ENCODE measurements around the gene SH2D3C. TPM values are rescaled to one million over a fixed set of nuclear protein-coding genes. Genes with fewer than 3 reads are reported as not detected.

SH2D3C gene
- total RNA-seq, 1 donor from 2014 or later, result not detected

DNA sequence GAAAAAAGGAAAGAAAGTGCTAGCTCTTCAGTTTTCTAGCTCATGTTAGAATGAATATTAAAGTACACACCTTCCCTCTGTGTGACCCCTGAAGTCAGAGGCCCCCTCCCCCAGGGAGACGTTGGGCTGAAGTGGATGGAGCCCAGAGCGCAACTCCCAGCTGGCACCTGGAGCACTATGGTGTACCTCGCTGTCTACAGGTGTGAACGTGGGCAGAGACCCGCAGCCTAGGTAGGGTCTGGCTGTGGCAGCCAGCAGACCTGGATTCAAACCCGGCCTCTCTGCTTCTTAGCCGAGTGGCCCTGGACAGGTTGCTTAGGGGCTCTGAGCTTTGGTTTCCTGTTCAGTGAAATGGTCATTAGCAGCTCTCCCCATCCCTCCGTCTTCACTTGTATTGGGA, 49.7 kb downstream of the SH2D3C start:
- Histone ChIP-seq H3K4me3 (ENCODE audit: low read depth, low read length) (no peak overlapping the region), H3K36me3 (ENCODE audit: control insufficient read depth, insufficient read depth, low read length) (peaks cover 1% of the 10 kb centered on the region), H3K27me3 (ENCODE audit: control insufficient read depth, insufficient read depth, low read length) (no peaks in the 10 kb centered on the region)
- TF ChIP-seq, protein P1, sequence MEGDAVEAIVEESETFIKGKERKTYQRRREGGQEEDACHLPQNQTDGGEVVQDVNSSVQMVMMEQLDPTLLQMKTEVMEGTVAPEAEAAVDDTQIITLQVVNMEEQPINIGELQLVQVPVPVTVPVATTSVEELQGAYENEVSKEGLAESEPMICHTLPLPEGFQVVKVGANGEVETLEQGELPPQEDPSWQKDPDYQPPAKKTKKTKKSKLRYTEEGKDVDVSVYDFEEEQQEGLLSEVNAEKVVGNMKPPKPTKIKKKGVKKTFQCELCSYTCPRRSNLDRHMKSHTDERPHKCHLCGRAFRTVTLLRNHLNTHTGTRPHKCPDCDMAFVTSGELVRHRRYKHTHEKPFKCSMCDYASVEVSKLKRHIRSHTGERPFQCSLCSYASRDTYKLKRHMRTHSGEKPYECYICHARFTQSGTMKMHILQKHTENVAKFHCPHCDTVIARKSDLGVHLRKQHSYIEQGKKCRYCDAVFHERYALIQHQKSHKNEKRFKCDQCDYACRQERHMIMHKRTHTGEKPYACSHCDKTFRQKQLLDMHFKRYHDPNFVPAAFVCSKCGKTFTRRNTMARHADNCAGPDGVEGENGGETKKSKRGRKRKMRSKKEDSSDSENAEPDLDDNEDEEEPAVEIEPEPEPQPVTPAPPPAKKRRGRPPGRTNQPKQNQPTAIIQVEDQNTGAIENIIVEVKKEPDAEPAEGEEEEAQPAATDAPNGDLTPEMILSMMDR (IDR thresholded peaks at IDR 0.05; ENCODE audit: insufficient read depth, low read length, severe bottlenecking), result no peak
- DNase-seq (ENCODE audit: low read depth), result no peak
- FAIRE-seq, result no peak

DNA sequence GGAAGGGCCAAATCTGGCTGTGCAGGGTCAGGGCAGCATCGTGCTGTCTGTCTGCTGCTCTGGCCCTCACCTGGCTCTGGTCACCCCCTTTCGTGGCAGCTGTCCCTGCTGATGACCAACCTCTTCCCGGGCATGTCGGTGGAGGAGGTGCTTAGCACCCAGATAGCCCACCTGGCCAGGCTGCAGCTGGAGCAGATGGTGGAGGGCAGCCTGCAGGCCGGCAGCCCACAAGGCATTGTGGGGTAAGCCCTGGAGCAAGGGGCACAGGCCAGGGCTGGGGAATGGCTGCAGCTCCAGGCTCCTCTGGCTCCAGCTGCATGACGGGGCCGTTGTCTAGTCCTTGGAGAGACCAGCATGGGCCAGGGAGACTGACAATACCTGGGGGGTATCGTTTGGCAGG, 51.6 kb downstream of the SH2D3C start:
- no peaks in the 10 kb centered on the region for H3K36me3 ChIP-seq (ENCODE audit: control insufficient read depth, insufficient read depth, low read length)
- TF ChIP-seq, protein P1 (IDR thresholded peaks at IDR 0.05; ENCODE audit: insufficient read depth, low read length, severe bottlenecking), result no peak
- H3K27me3 ChIP-seq (ENCODE audit: control insufficient read depth, insufficient read depth, low read length), result no peaks in the 10 kb centered on the region
- FAIRE-seq (no peak), DNase-seq (ENCODE audit: low read depth) (no peak)
- no peak overlapping the region for H3K4me3 ChIP-seq (ENCODE audit: low read depth, low read length)

DNA sequence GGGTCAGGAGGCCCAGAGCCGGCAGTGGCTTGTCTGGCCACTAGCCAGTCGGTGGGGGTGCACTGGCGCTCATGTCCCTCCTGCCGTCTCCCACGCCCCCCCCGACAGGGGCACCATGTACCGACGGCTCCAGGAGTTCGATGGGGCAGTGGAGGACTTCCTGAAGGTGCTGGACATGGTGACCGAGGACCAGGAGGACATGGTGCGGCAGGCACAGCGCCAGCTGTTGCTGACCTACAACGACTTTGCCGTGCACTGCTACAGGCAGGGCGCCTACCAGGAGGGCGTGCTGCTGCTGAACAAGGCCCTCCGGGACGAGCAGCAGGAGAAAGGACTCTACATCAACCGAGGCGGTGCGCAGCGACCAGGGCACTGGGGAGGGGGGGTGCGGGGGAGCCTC, 54.5 kb downstream of the SH2D3C start:
- H3K27me3 ChIP-seq (ENCODE audit: control insufficient read depth, insufficient read depth, low read length), result no peaks in the 10 kb centered on the region
- no peaks in the 10 kb centered on the region for H3K36me3 ChIP-seq (ENCODE audit: control insufficient read depth, insufficient read depth, low read length)
- no peak for DNase-seq (ENCODE audit: low read depth)
- no peak for FAIRE-seq
- TF ChIP-seq, protein P1 (IDR thresholded peaks at IDR 0.05; ENCODE audit: insufficient read depth, low read length, severe bottlenecking), result no peak
- H3K4me3 ChIP-seq (ENCODE audit: low read depth, low read length), result no peak overlapping the region

DNA sequence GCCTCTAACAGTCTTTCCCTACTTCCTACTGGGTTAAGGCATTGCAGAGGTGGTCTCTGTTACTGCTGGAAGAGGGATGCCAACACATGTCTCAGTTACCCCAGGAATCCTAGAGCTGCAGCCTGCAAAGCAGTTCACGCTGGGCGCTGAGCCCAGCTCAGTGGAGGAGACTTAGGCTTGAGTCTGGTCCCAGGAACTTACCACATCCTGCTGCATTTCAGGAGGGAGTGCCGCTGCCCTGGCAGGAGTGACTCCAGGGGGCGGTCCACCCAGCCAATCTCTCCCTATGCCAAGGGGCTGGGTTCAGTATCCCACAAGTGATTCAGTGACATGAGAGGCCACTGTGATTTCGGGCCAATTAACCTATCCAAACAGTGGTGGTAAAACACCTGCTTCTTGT, 55.0 kb downstream of the SH2D3C start:
- FAIRE-seq, result no peak
- no peaks in the 10 kb centered on the region for H3K27me3 ChIP-seq (ENCODE audit: control insufficient read depth, insufficient read depth, low read length)
- H3K4me3 ChIP-seq (ENCODE audit: low read depth, low read length), result no peak overlapping the region
- no peaks in the 10 kb centered on the region for H3K36me3 ChIP-seq (ENCODE audit: control insufficient read depth, insufficient read depth, low read length)
- peak; percentile 44 for DNase-seq (ENCODE audit: low read depth)
- TF ChIP-seq, protein P1 (IDR thresholded peaks at IDR 0.05; ENCODE audit: insufficient read depth, low read length, severe bottlenecking), result no peak

DNA sequence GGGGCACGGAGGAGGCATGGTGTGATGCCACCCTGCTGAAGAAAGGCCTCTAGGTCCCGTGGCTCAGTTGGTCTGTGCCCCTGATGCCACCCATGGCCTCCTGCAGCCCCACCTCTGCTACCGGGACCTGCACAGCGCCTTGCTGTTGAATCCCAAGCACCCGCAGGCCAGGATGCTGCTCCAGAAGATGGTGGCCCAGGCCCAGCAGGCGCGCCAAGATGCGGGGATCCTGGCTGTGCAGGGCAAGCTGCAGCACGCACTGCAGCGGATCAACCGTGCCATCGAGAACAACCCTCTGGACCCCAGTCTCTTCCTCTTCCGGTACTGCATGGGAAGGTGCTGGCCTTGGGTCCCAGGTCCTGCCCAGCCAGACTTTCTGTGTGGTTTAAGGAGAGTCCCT, 55.5 kb downstream of the SH2D3C start:
- no peaks in the 10 kb centered on the region for H3K36me3 ChIP-seq (ENCODE audit: control insufficient read depth, insufficient read depth, low read length)
- TF ChIP-seq, protein P1 (IDR thresholded peaks at IDR 0.05; ENCODE audit: insufficient read depth, low read length, severe bottlenecking), result no peak
- H3K27me3 ChIP-seq (ENCODE audit: control insufficient read depth, insufficient read depth, low read length), result no peaks in the 10 kb centered on the region
- FAIRE-seq, result no peak
- H3K4me3 ChIP-seq (ENCODE audit: low read depth, low read length), result no peak overlapping the region
- DNase-seq (ENCODE audit: low read depth), result no peak

DNA sequence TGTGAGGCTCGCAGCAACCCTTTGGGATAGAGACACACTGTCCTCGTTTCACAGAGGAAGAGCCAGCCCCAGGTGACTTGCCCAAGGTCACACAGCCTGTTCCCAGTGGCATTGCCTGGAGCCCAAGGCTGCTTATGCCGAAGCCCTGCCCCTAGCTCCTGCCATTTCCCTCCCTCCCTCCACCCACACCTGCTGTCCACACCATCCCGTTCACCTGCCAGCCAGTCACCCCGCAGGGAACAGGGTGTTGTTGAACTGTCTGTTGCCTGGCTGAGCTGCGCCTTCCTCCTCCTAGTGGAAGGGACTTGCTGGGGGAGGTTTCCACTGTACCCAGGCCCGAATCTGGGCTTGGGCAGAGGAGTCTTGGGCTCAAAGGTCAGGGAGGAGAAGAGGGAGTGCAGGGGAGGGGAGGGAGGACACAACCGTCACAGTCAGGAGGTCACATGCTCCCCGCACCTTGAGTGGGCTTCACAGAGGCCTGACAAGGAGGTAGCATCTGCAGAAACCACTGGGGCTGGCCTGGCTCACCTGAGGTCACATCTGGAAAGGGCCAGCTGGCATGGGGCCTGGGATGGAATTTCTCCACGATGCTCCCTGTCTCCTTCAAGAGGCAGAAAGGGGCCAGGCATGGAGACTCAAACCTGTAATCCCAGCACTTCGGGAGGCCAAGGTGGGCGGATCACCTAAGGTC, 56.3 kb downstream of the SH2D3C start:
- FAIRE-seq (no peak), DNase-seq (ENCODE audit: low read depth) (no peak)
- H3K36me3 ChIP-seq (ENCODE audit: control insufficient read depth, insufficient read depth, low read length), result no peaks in the 10 kb centered on the region
- TF ChIP-seq, protein P1 (IDR thresholded peaks at IDR 0.05; ENCODE audit: insufficient read depth, low read length, severe bottlenecking), result no peak
- no peak overlapping the region for H3K4me3 ChIP-seq (ENCODE audit: low read depth, low read length)
- no peaks in the 10 kb centered on the region for H3K27me3 ChIP-seq (ENCODE audit: control insufficient read depth, insufficient read depth, low read length)
